Endothelial cell of hepatic sinusoid (primary cell): Measurements from ENCODE around the gene AKR1C8.
"Not testable (repeated sequence)": the region's sequence is repeated elsewhere in the genome, so short reads cannot be mapped to it uniquely, and the experiment has no call there.

Experiments
- in situ Hi-C: cut with HindIII; loops from 2 replicates; pipeline ENCODE4 v1.10.0; 2017; ENCODE audit warnings: low sequenced_read_pairs

The AKR1C8 gene

GRCh38 chr10:5109861-5110260 is 75.1 kb downstream of the AKR1C8 start:
- in situ Hi-C loops: not testable (repeated sequence)

- in situ Hi-C loops: no loop called here
Observed at GRCh38 chr10:5108658-5109416, 76.1 kb downstream of the AKR1C8 start.

GRCh38 chr10:5107860-5108526 is 77.0 kb downstream of the AKR1C8 start:
- in situ Hi-C loops: no loop called here

- in situ Hi-C loops: no loop called here
Observed at GRCh38 chr10:5106553-5106952, 78.4 kb downstream of the AKR1C8 start.

GRCh38 chr10:5105626-5106025 is 79.3 kb downstream of the AKR1C8 start:
- in situ Hi-C loops: no loop called here
